MM.1S (cell line): ENCODE data around the gene PCYOX1L.

Experiments used
- CTCF ChIP-seq: fragments of 300-600 bp; sonication (generic); IDR thresholded peaks from 2 replicates; pipeline ENCODE4 v1.5.1; 2016; ENCODE audit warnings: antibody characterized with exemption, low read length, mixed read lengths
- EZH2 ChIP-seq: fragments of 300-600 bp; sonication (generic); optimal IDR thresholded peaks from 2 replicates; pipeline ENCODE3; 2017; ENCODE audit warnings: low read depth, mild to moderate bottlenecking, antibody characterized with exemption, low read length, mixed read lengths

GRCh38 chr5:149416987-149417710 lies 59.3 kb downstream of the PCYOX1L start:
- TF ChIP-seq CTCF, result no peak
- no peak for TF ChIP-seq EZH2
